CD4-positive, CD25-positive, alpha-beta regulatory T cell (primary cell): ENCODE results near the gene DCTN1. TPM values are rescaled to one million over a fixed set of nuclear protein-coding genes. Genes with fewer than 3 reads are reported as not detected.

ENCODE experiments used
- ATAC-seq, 2 donors: fragments of 150-1000 bp; cut with Tn5 transposase; one replicate each; pipeline ENCODE4 v1.10.0; 2021; ENCODE audit warnings: low read depth in 2 of 2, moderate number of reproducible peaks in 2 of 2, moderate library complexity in 1 of 2
- DNase-seq, 3 donors: peaks; one replicate each; pipeline versions ENCODE4 v3.0.0 to v3.0.0-alpha.2; 2012 to 2022; ENCODE audit warnings: mixed read lengths in 1 of 3
- H3K27ac ChIP-seq: one replicate; pipeline ENCODE4 v1.7.0; 2013; ENCODE audit warnings: mild to moderate bottlenecking, low read length; ENCODE audit not compliant: insufficient read depth, poor library complexity, severe bottlenecking
- H3K27me3 ChIP-seq: one replicate; pipeline ENCODE4 v1.7.0; 2013; ENCODE audit warnings: low read length; ENCODE audit not compliant: control insufficient read depth, insufficient read depth
- H3K36me3 ChIP-seq: one replicate; pipeline ENCODE4 v1.7.0; 2013; ENCODE audit warnings: mild to moderate bottlenecking, low read length, moderate library complexity; ENCODE audit not compliant: control insufficient read depth, insufficient read depth
- H3K4me1 ChIP-seq: 2 replicates; pipeline ENCODE4 v1.7.0; 2013; ENCODE audit warnings: mild to moderate bottlenecking, low read length; ENCODE audit not compliant: insufficient read depth, control insufficient read depth, poor library complexity, severe bottlenecking
- H3K4me3 ChIP-seq: one replicate; pipeline ENCODE4 v1.7.0; 2013; ENCODE audit warnings: low read depth, mild to moderate bottlenecking, low read length, moderate library complexity
- H3K9me3 ChIP-seq, 2 experiments: 1 replicate in 1 of 2; 2 replicates in 1 of 2; pipeline ENCODE4 v1.7.0; 2013; ENCODE audit warnings: low read length in 2 of 2, mild to moderate bottlenecking in 1 of 2, moderate library complexity in 1 of 2; ENCODE audit not compliant: control insufficient read depth in 2 of 2
- H3K27ac Mint-ChIP-seq, 3 donors: one replicate each; pipeline ENCODE4 v1.8.0; 2020 to 2022; ENCODE audit warnings: mild to moderate bottlenecking in 3 of 3, mixed read lengths in 3 of 3, moderate library complexity in 2 of 3
- H3K27me3 Mint-ChIP-seq: one replicate; pipeline ENCODE4 v1.8.0; 2022; ENCODE audit warnings: mild to moderate bottlenecking, mixed read lengths
- H3K36me3 Mint-ChIP-seq: one replicate; pipeline ENCODE4 v1.8.0; 2020; ENCODE audit warnings: mixed read lengths
- H3K4me1 Mint-ChIP-seq, 4 donors: one replicate each; pipeline ENCODE4 v1.8.0; 2020 to 2022; ENCODE audit warnings: mixed read lengths in 4 of 4, mild to moderate bottlenecking in 1 of 4
- H3K4me3 Mint-ChIP-seq, 4 donors: one replicate each; pipeline ENCODE4 v1.8.0; 2020 to 2022; ENCODE audit warnings: mild to moderate bottlenecking in 4 of 4, mixed read lengths in 4 of 4, moderate library complexity in 3 of 4
- H3K9me3 Mint-ChIP-seq, 7 donors: one replicate each; pipeline ENCODE4 v1.8.0; 2020 to 2022; ENCODE audit warnings: mixed read lengths in 7 of 7, mild to moderate bottlenecking in 3 of 7, moderate library complexity in 2 of 7
- polyA plus RNA-seq, 4 donors: library from polyadenylated mRNA; unstranded; fragments of 300-500 nt; fragmentation: Illumina TruSeq; gene quantifications; one replicate each; pipeline ENCODE4 v1.2.3, GENCODE V29; 2021
- total RNA-seq: library from RNA; stranded (reverse); gene quantifications from one replicate; pipeline ENCODE4 v1.2.3, GENCODE V29; 2022

Gene DCTN1
- total and polyA plus RNA-seq, 5 donors from 2014 or later, result 42.9 to 83.5 (median 48.0) TPM

DNA sequence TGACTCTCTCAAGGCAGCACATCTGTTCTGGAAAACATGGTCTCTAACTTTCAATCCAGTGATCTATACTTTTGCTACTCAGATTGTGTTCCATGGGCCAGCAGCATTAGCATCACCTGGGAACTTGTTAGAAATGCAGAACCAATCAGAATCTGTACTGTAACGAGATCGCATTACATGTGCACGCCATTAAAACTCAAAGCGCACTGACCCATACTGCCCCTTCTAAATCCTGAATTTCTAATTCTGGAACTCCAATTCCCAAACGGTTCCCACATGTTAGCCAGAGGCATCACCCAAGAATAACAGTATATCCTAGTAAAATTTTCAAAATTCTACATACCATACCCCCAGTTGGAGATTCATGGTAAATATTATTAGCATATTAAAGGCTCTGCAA is 10.5 kb upstream of the DCTN1 start:
- Histone ChIP-seq H3K27ac (no peak overlapping the region), H3K4me3 (peak overlapping the region; percentile 89)

DNA sequence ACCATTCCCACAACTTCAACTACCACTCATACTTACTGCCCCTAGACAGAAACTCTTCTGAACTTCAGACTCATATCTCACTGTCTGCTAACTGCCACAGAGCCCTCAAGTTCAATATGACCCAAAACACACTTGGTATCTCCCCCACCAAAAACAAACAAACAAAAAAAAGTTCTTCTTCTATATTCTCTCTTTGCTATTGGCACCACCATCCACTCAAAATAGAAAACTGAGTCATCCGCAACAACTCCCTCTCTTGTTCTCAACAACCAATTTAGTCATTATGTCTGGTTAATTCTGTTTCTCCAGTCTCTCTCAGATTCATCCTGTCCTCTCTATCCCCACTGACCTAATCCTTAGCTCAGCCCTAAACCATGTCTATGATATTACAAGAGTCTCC is 7.2 kb upstream of the DCTN1 start:
- Mint-ChIP-seq H3K36me3 (peaks cover 3% of the 10 kb centered on the region), H3K27ac (no peak overlapping the region), H3K27me3 (peaks cover 7% of the 10 kb centered on the region), H3K4me3 (no peak overlapping the region), H3K9me3 (no peaks in the 10 kb centered on the region), H3K4me1 (peaks cover 6 to 17% (median 8%) of the 10 kb centered on the region in 4 donors)
- H3K4me3 ChIP-seq, result no peak overlapping the region
- ATAC-seq, result no peak
- H3K9me3 ChIP-seq, result no peaks in the 10 kb centered on the region
- no peak overlapping the region for H3K27ac ChIP-seq
- peaks cover 24% of the 10 kb centered on the region for H3K4me1 ChIP-seq
- no peak for DNase-seq
- H3K36me3 ChIP-seq, result peaks cover 13% of the 10 kb centered on the region
- H3K27me3 ChIP-seq, result no peaks in the 10 kb centered on the region

More for the DNA sequence above, 10.5 kb upstream of the DCTN1 start:
- DNase-seq, result no peak
- Mint-ChIP-seq H3K36me3 (no peaks in the 10 kb centered on the region), H3K4me1 (peaks cover 6 to 9% (median 7%) of the 10 kb centered on the region in 4 donors), H3K27me3 (peaks cover 21% of the 10 kb centered on the region), H3K27ac (peak overlapping the region in 2 of 3 donors; percentile 67 to 96), H3K9me3 (no peaks in the 10 kb centered on the region), H3K4me3 (peak overlapping the region in 1 of 4 donors; percentile 98)
- Histone ChIP-seq H3K9me3 (no peaks in the 10 kb centered on the region), H3K36me3 (peaks cover 3% of the 10 kb centered on the region), H3K27me3 (peaks cover 7% of the 10 kb centered on the region), H3K4me1 (peaks cover 24% of the 10 kb centered on the region)
- no peak for ATAC-seq

DNA sequence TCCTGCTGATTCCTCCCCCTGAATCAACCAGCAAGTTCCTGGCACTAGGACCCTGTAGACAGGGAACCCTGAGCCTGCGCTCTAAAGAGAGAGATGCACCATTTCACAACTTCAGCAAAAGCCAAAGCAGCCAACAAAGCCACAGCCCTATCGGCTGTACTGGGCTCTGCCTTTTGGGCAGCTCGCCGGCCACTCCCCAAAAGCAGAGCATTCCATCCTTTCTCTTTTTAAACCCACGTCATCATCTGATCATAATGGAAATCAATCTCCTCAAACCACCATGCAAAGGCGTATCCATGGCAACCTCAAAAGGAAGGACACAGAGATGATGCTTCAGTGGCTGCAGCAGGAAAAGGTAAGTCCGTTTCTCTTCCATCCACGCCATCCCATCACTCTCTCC is 5.3 kb upstream of the DCTN1 start:
- DNase-seq (no peak), ATAC-seq (no peak)
- H3K27me3 ChIP-seq, result no peaks in the 10 kb centered on the region
- H3K9me3 Mint-ChIP-seq, result no peaks in the 10 kb centered on the region
- H3K36me3 Mint-ChIP-seq, result peaks cover 7% of the 10 kb centered on the region
- no peak overlapping the region for H3K27ac ChIP-seq
- peaks cover 13% of the 10 kb centered on the region for H3K36me3 ChIP-seq
- no peaks in the 10 kb centered on the region for H3K9me3 ChIP-seq
- H3K4me1 ChIP-seq, result peaks cover 23% of the 10 kb centered on the region
- no peak overlapping the region for H3K27ac Mint-ChIP-seq
- no peaks in the 10 kb centered on the region for H3K27me3 Mint-ChIP-seq
- no peak overlapping the region for H3K4me3 Mint-ChIP-seq
- H3K4me3 ChIP-seq, result no peak overlapping the region
- H3K4me1 Mint-ChIP-seq, result peaks cover 14 to 29% (median 16%) of the 10 kb centered on the region in 4 donors

DNA sequence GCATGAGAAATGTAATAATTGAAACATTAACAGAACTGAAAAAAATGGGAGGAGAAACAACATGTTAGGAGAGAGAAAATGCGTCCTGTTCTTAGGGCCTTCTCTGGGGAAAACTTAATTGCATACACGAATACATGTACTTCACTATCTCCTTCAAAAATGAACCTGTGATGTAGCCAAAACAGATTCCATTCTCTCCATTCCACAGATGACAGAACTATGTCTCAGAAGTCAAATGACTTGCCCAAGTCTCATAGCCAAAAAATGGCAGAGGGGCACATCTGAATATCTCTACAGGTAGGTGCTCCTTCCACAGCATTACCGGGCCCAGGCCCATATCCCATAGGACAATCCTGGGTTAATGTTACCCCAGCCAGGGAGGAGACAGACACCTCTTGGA is 3.9 kb upstream of the DCTN1 start:
- Mint-ChIP-seq H3K9me3 (no peaks in the 10 kb centered on the region), H3K27me3 (no peaks in the 10 kb centered on the region), H3K27ac (no peak overlapping the region), H3K36me3 (peaks cover 7% of the 10 kb centered on the region), H3K4me3 (no peak overlapping the region), H3K4me1 (peaks cover 17 to 42% (median 22%) of the 10 kb centered on the region in 4 donors)
- Histone ChIP-seq H3K27me3 (no peaks in the 10 kb centered on the region), H3K36me3 (peaks cover 13% of the 10 kb centered on the region), H3K9me3 (no peaks in the 10 kb centered on the region), H3K27ac (no peak overlapping the region), H3K4me3 (no peak overlapping the region), H3K4me1 (peaks cover 21% of the 10 kb centered on the region)
- ATAC-seq (no peak), DNase-seq (no peak)

DNA sequence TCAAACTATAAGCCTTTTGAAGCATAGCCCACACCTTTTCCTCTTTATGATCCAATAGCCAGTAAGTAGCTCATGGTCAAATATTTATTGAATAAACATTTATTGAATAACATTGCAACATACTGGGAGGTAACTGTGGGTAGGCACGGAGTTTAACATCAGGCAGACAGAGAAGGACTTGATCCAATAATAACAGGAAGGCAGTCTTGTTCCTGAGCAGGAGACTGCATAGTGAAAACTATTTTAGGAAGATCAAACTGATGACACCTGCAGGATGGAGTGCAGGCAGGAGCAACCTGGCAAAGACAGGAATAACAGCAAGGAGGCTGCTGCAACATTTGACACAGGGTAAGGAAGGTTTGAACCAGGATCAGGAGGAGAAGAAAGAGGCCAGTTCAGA is 3.1 kb upstream of the DCTN1 start:
- H3K27me3 Mint-ChIP-seq, result no peaks in the 10 kb centered on the region
- DNase-seq (no peak), ATAC-seq (no peak)
- no peak overlapping the region for H3K27ac ChIP-seq
- H3K4me1 Mint-ChIP-seq, result peaks cover 18 to 49% (median 25%) of the 10 kb centered on the region in 4 donors
- no peaks in the 10 kb centered on the region for H3K9me3 Mint-ChIP-seq
- H3K36me3 ChIP-seq, result peaks cover 13% of the 10 kb centered on the region
- no peak overlapping the region for H3K4me3 ChIP-seq
- H3K27me3 ChIP-seq, result no peaks in the 10 kb centered on the region
- no peak overlapping the region for H3K27ac Mint-ChIP-seq
- H3K9me3 ChIP-seq, result no peaks in the 10 kb centered on the region
- no peak overlapping the region for H3K4me3 Mint-ChIP-seq
- peaks cover 19% of the 10 kb centered on the region for H3K4me1 ChIP-seq
- H3K36me3 Mint-ChIP-seq, result peaks cover 12% of the 10 kb centered on the region

DNA sequence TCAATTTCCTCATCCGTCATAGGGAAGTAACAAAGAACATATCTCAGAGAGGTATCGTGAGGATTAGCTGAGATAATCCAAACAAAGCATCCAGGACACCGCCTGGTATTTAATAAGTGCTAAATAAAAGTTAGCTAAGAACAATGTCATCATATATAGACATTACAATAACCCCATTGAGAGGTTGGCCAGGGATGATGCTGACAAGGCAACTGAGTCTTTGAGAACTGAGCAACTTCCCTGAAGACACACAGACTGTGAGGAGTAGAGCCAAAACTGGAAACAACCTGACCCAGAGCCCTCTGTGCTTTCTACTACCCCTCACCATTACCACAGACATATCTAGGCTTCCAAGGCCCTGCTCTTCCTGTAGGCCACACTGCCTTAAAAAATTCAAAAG is 1.6 kb upstream of the DCTN1 start:
- peaks cover 18 to 54% (median 25%) of the 10 kb centered on the region in 4 donors for H3K4me1 Mint-ChIP-seq
- H3K9me3 ChIP-seq, result no peaks in the 10 kb centered on the region
- no peaks in the 10 kb centered on the region for H3K27me3 Mint-ChIP-seq
- ATAC-seq (no peak), DNase-seq (no peak)
- H3K4me3 ChIP-seq, result no peak overlapping the region
- H3K4me3 Mint-ChIP-seq, result peak overlapping the region in 1 of 4 donors; percentile 26
- peak overlapping the region in 2 of 3 donors; percentile 26 to 34 for H3K27ac Mint-ChIP-seq
- peaks cover 19% of the 10 kb centered on the region for H3K4me1 ChIP-seq
- peaks cover 26% of the 10 kb centered on the region for H3K36me3 ChIP-seq
- no peaks in the 10 kb centered on the region for H3K9me3 Mint-ChIP-seq
- peaks cover 24% of the 10 kb centered on the region for H3K36me3 Mint-ChIP-seq
- H3K27ac ChIP-seq, result no peak overlapping the region
- H3K27me3 ChIP-seq, result no peaks in the 10 kb centered on the region

DNA sequence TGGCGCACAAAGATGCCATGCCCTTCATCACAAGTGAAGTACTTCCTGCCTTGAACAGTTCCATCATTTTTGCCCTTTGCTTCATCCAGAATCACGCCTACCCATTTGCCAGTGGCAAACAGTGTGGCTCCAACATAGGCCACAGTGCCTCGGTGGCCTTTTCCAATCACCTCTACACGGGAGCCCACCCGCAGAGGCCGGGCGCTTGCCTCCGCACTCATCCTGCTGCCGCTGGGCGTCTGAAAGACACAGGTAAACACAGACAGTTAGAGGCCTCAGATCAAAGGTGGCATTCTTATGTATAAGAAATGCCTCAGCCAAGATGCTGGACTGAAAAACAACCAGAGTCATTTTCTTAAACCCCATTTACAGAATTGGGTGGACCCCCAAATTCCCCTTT is 2.1 kb downstream of the DCTN1 start:
- Histone ChIP-seq H3K36me3 (peaks cover 27% of the 10 kb centered on the region), H3K27me3 (no peaks in the 10 kb centered on the region), H3K9me3 (no peaks in the 10 kb centered on the region), H3K4me1 (peaks cover 19% of the 10 kb centered on the region), H3K4me3 (no peak overlapping the region), H3K27ac (no peak overlapping the region)
- no peak for DNase-seq
- H3K27ac Mint-ChIP-seq, result peak overlapping the region in 1 of 3 donors; percentile 84
- peaks cover 32% of the 10 kb centered on the region for H3K36me3 Mint-ChIP-seq
- no peak for ATAC-seq
- peaks cover 12 to 50% (median 29%) of the 10 kb centered on the region in 4 donors for H3K4me1 Mint-ChIP-seq
- no peak overlapping the region for H3K4me3 Mint-ChIP-seq
- no peaks in the 10 kb centered on the region for H3K9me3 Mint-ChIP-seq
- H3K27me3 Mint-ChIP-seq, result no peaks in the 10 kb centered on the region

DNA sequence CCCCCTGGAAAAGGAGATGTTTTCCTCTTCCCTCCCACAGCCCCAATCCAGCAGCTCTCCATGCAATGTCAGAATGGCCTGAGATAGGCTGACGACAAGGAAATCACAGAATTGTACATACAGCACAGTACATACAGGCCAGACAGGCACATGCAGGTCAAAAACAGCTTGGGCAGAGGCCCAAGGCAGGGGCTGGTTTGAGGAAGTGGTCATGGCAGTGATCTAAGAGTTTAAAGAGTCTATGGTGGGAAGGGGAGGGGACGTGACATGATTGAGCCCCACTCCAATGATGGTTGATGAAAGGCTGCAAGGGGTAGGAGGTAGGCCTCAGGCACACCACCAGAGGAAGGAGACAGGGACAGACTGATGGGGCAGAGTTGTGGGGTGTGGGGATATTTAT is 4.3 kb downstream of the DCTN1 start:
- H3K4me1 Mint-ChIP-seq, result peaks cover 5 to 37% (median 22%) of the 10 kb centered on the region in 4 donors
- no peaks in the 10 kb centered on the region for H3K27me3 Mint-ChIP-seq
- ATAC-seq (no peak), DNase-seq (no peak)
- Histone ChIP-seq H3K36me3 (peaks cover 33% of the 10 kb centered on the region), H3K9me3 (no peaks in the 10 kb centered on the region), H3K27me3 (no peaks in the 10 kb centered on the region), H3K4me3 (no peak overlapping the region), H3K27ac (no peak overlapping the region), H3K4me1 (peaks cover 15% of the 10 kb centered on the region)
- peak overlapping the region in 2 of 3 donors; percentile 76 to 86 for H3K27ac Mint-ChIP-seq
- H3K4me3 Mint-ChIP-seq, result no peak overlapping the region
- H3K36me3 Mint-ChIP-seq, result peaks cover 44% of the 10 kb centered on the region
- no peaks in the 10 kb centered on the region for H3K9me3 Mint-ChIP-seq
